WTC11 (cell line): Measurements from ENCODE around the gene DTNB.

Source experiments
- CREB1 ChIP-seq: sonication (generic); formaldehyde crosslinking; IDR thresholded peaks from 2 replicates; pipeline ENCODE4 v1.8.0; 2023; ENCODE audit warnings: mild to moderate bottlenecking, missing genetic modification reagents
- ELF4 ChIP-seq: sonication (generic); formaldehyde crosslinking; IDR thresholded peaks from 2 replicates; pipeline ENCODE4 v1.8.1; 2022; ENCODE audit warnings: low read depth, mild to moderate bottlenecking, moderate library complexity, missing genetic modification reagents
- ESRRA ChIP-seq: sonication (generic); formaldehyde crosslinking; IDR thresholded peaks from 2 replicates; pipeline ENCODE4 v1.8.1; 2022; ENCODE audit warnings: mild to moderate bottlenecking, missing genetic modification reagents, borderline replicate concordance
- FOXK1 ChIP-seq: sonication (generic); formaldehyde crosslinking; IDR thresholded peaks from 2 replicates; pipeline ENCODE4 v1.8.0; 2022; ENCODE audit warnings: mild to moderate bottlenecking, moderate library complexity, missing genetic modification reagents
- KAT7 ChIP-seq: sonication (generic); formaldehyde crosslinking; IDR thresholded peaks from 2 replicates; pipeline ENCODE4 v1.8.1; 2023; ENCODE audit warnings: missing genetic modification reagents, mild to moderate bottlenecking, borderline replicate concordance
- SP1 ChIP-seq: sonication (generic); formaldehyde crosslinking; conservative IDR thresholded peaks from 2 replicates; pipeline ENCODE4 v1.8.1; 2022; ENCODE audit warnings: missing genetic modification reagents
- TEAD4 ChIP-seq: sonication (generic); formaldehyde crosslinking; IDR thresholded peaks from 2 replicates; pipeline ENCODE4 v1.8.0; 2022; ENCODE audit warnings: mild to moderate bottlenecking, missing genetic modification reagents
- ZNF263 ChIP-seq: sonication (generic); formaldehyde crosslinking; IDR thresholded peaks from 2 replicates; pipeline ENCODE4 v1.8.1; 2022; ENCODE audit warnings: low read depth, mild to moderate bottlenecking, moderate library complexity, missing genetic modification reagents
- TF ChIP-seq, protein P1 (sequence below): fragments of 200-600 bp; IDR thresholded peaks from 2 replicates; pipeline ENCODE4 v1.8.0; 2022; ENCODE audit warnings: antibody characterized with exemption
- TF ChIP-seq, protein P2 (sequence below): sonication (generic); formaldehyde crosslinking; IDR thresholded peaks from 2 replicates; pipeline ENCODE4 v1.8.1; 2023; ENCODE audit warnings: mild to moderate bottlenecking, moderate library complexity, missing genetic modification reagents
- TF ChIP-seq, protein P3 (sequence below): sonication (generic); formaldehyde crosslinking; IDR thresholded peaks from 2 replicates; pipeline ENCODE4 v1.8.0; 2022; ENCODE audit warnings: mild to moderate bottlenecking, missing genetic modification reagents
- TF ChIP-seq, protein P4 (sequence below): sonication (generic); formaldehyde crosslinking; conservative IDR thresholded peaks from 2 replicates; pipeline ENCODE4 v1.8.1; 2022; ENCODE audit warnings: mild to moderate bottlenecking, missing genetic modification reagents
- TF ChIP-seq, protein P5 (sequence below): sonication (generic); formaldehyde crosslinking; IDR thresholded peaks from 2 replicates; pipeline ENCODE4 v1.8.0; 2022; ENCODE audit warnings: mild to moderate bottlenecking, missing genetic modification reagents

DNA sequence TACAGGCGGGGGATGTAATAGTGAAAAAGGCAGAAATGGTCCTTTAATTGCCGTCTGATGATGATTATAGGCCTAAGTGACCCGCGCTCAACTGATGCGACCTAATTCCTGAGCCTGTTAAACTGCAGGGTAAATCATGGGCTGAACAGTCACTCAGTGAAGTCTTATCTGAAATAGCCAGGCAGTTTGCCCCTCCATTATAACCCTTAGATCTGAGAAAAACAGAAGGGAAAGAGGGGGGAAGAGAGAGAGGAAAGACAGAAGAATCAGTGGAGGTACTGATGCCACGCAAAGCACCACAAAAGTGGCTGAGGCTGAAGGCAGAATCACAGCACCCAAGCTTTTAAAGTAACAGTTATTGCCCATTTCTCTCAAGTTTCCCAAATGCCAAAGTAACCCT, 258.6 kb downstream of the DTNB start:
- TF ChIP-seq, protein P1, sequence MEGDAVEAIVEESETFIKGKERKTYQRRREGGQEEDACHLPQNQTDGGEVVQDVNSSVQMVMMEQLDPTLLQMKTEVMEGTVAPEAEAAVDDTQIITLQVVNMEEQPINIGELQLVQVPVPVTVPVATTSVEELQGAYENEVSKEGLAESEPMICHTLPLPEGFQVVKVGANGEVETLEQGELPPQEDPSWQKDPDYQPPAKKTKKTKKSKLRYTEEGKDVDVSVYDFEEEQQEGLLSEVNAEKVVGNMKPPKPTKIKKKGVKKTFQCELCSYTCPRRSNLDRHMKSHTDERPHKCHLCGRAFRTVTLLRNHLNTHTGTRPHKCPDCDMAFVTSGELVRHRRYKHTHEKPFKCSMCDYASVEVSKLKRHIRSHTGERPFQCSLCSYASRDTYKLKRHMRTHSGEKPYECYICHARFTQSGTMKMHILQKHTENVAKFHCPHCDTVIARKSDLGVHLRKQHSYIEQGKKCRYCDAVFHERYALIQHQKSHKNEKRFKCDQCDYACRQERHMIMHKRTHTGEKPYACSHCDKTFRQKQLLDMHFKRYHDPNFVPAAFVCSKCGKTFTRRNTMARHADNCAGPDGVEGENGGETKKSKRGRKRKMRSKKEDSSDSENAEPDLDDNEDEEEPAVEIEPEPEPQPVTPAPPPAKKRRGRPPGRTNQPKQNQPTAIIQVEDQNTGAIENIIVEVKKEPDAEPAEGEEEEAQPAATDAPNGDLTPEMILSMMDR, result no peak
- TF ChIP-seq, protein P2, sequence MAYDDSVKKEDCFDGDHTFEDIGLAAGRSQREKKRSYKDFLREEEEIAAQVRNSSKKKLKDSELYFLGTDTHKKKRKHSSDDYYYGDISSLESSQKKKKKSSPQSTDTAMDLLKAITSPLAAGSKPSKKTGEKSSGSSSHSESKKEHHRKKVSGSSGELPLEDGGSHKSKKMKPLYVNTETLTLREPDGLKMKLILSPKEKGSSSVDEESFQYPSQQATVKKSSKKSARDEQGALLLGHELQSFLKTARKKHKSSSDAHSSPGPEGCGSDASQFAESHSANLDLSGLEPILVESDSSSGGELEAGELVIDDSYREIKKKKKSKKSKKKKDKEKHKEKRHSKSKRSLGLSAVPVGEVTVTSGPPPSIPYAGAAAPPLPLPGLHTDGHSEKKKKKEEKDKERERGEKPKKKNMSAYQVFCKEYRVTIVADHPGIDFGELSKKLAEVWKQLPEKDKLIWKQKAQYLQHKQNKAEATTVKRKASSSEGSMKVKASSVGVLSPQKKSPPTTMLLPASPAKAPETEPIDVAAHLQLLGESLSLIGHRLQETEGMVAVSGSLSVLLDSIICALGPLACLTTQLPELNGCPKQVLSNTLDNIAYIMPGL, result no peak
- TF ChIP-seq ZNF263 (CRISPR knock-in tag) (no peak), TEAD4 (CRISPR knock-in tag) (no peak), FOXK1 (no peak), CREB1 (no peak), SP1 (CRISPR knock-in tag) (no peak), KAT7 (CRISPR knock-in tag) (no peak), ESRRA (CRISPR knock-in tag) (no peak), ELF4 (CRISPR knock-in tag) (no peak)
- TF ChIP-seq, protein P3, sequence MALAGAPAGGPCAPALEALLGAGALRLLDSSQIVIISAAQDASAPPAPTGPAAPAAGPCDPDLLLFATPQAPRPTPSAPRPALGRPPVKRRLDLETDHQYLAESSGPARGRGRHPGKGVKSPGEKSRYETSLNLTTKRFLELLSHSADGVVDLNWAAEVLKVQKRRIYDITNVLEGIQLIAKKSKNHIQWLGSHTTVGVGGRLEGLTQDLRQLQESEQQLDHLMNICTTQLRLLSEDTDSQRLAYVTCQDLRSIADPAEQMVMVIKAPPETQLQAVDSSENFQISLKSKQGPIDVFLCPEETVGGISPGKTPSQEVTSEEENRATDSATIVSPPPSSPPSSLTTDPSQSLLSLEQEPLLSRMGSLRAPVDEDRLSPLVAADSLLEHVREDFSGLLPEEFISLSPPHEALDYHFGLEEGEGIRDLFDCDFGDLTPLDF (CRISPR knock-in tag), result no peak
- TF ChIP-seq, protein P4, sequence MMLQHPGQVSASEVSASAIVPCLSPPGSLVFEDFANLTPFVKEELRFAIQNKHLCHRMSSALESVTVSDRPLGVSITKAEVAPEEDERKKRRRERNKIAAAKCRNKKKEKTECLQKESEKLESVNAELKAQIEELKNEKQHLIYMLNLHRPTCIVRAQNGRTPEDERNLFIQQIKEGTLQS, result no peak
- TF ChIP-seq, protein P5, sequence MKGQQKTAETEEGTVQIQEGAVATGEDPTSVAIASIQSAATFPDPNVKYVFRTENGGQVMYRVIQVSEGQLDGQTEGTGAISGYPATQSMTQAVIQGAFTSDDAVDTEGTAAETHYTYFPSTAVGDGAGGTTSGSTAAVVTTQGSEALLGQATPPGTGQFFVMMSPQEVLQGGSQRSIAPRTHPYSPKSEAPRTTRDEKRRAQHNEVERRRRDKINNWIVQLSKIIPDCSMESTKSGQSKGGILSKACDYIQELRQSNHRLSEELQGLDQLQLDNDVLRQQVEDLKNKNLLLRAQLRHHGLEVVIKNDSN (CRISPR knock-in tag), result no peak
